PC-9 (cell line): ENCODE data around the gene MISP3. TPM values are rescaled to one million over a fixed set of nuclear protein-coding genes. Genes with fewer than 3 reads are reported as not detected.

Experiments used
- BruUV-seq: library from RNA; stranded (reverse); fragments of 400-500 nt; replicated peaks from 2 replicates; lab custom pipeline; 2021; lab: Mats Ljungman, UMichigan
- CTCF ChIA-PET: fragments of 300-600 bp; sonication (Branson Sonifier 250); formaldehyde crosslinking; loops from one replicate; lab custom pipeline; 2022; ENCODE audit warnings: antibody characterized with exemption; lab: Charles Lee
- POLR2A ChIA-PET: fragments of 300-600 bp; sonication (Branson Sonifier 250); formaldehyde crosslinking; loops from one replicate; lab custom pipeline; 2022; ENCODE audit warnings: antibody characterized with exemption; ENCODE audit not compliant: unreplicated experiment; lab: Charles Lee
- DNase-seq, 2 experiments: peaks; one replicate each; pipeline versions ENCODE4 v3.0.0 to v3.0.0-alpha.2; 2015 to 2022; ENCODE audit warnings: mixed read lengths in 1 of 2
- H2AFZ ChIP-seq: fragments of 200-600 bp; sonication (generic); 2 replicates; pipeline ENCODE4 v1.8.1; 2017; ENCODE audit warnings: antibody characterized with exemption
- H3F3A ChIP-seq: fragments of 200-600 bp; sonication (generic); 2 replicates; pipeline ENCODE4 v1.8.1; 2017; ENCODE audit warnings: antibody characterized with exemption, mild to moderate bottlenecking, low read depth; ENCODE audit not compliant: insufficient read depth
- H3K27ac ChIP-seq: fragments of 200-600 bp; sonication (generic); 2 replicates; pipeline ENCODE4 v1.6.1; 2016; ENCODE audit warnings: mixed run types
- H3K27me3 ChIP-seq: fragments of 200-600 bp; sonication (generic); 2 replicates; pipeline ENCODE4 v1.6.1; 2016; ENCODE audit warnings: low read depth, mixed run types; ENCODE audit not compliant: insufficient read depth
- H3K36me3 ChIP-seq: fragments of 200-600 bp; sonication (generic); 2 replicates; pipeline ENCODE4 v1.6.1; 2016; ENCODE audit warnings: low read depth, mixed run types
- H3K4me1 ChIP-seq: fragments of 200-600 bp; sonication (generic); replicated peaks from 2 replicates; pipeline ENCODE4 v1.6.1; 2016; ENCODE audit warnings: mixed run types; ENCODE audit not compliant: insufficient read depth
- H3K4me2 ChIP-seq: fragments of 200-600 bp; sonication (generic); 2 replicates; pipeline ENCODE4 v1.6.1; 2017; ENCODE audit warnings: mixed run types
- H3K4me3 ChIP-seq: fragments of 200-600 bp; sonication (generic); 2 replicates; pipeline ENCODE4 v1.6.1; 2016; ENCODE audit warnings: mixed run types
- H3K79me2 ChIP-seq: fragments of 200-600 bp; sonication (generic); 2 replicates; pipeline ENCODE4 v1.6.1; 2017; ENCODE audit warnings: low read depth, mixed run types
- H3K9me2 ChIP-seq: fragments of 200-600 bp; sonication (generic); 2 replicates; pipeline ENCODE4 v1.8.1; 2017; ENCODE audit warnings: mild to moderate bottlenecking; ENCODE audit not compliant: insufficient read depth
- H3K9me3 ChIP-seq: fragments of 200-600 bp; sonication (generic); 2 replicates; pipeline ENCODE4 v1.8.1; 2016; ENCODE audit warnings: low read depth; ENCODE audit not compliant: insufficient read depth
- H4K20me1 ChIP-seq: fragments of 200-600 bp; sonication (generic); 2 replicates; pipeline ENCODE4 v1.8.1; 2017; ENCODE audit not compliant: insufficient read depth
- EZH2 ChIP-seq: fragments of 200-600 bp; sonication (generic); IDR thresholded peaks from 2 replicates; pipeline ENCODE4 v1.8.0; 2017; ENCODE audit warnings: antibody characterized with exemption, low read depth
- intact Hi-C: fragments of 100-400 bp; cut with micrococcal nuclease; formaldehyde crosslinking; loops from one replicate; pipeline ENCODE4 v1.10.0; 2022; ENCODE audit not compliant: unreplicated experiment
- total RNA-seq: library from RNA; stranded (reverse); gene quantifications from 2 replicates; pipeline ENCODE4 v1.2.3, GENCODE V29; 2021
- TF ChIP-seq, protein P1 (sequence below): fragments of 200-600 bp; sonication (generic); conservative IDR thresholded peaks from 2 replicates; pipeline ENCODE4 v1.6.1; 2017; ENCODE audit warnings: mixed run types, antibody characterized with exemption, mild to moderate bottlenecking, moderate library complexity

Gene MISP3
- total RNA-seq, 1 experiment from 2014 or later, result 6.7 TPM

DNA sequence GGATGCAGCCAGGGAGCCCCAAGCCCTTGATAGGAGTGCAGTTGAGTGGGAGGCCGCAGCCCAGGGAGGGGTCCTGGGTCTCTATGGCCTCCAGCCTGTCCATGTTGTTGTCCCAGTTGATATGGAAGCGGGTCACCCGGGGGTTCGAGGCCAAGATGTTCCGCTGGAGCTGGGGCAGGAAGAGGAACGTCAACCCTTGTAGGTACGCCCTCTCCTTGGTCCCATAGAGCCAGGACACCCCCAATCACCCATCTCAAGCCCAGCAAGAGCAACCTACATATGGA, 47.9 kb downstream of the MISP3 start:
- Histone ChIP-seq H3K9me2 (no peaks in the 10 kb centered on the region), H2AFZ (no peak overlapping the region), H3K27me3 (no peaks in the 10 kb centered on the region), H3K9me3 (no peaks in the 10 kb centered on the region), H3K27ac (no peak overlapping the region), H3K4me1 (peaks cover 21% of the 10 kb centered on the region), H3K4me3 (no peak overlapping the region), H3F3A (peaks cover 44% of the 10 kb centered on the region), H3K36me3 (no peaks in the 10 kb centered on the region), H3K4me2 (no peak overlapping the region), H4K20me1 (no peaks in the 10 kb centered on the region), H3K79me2 (peaks cover 16% of the 10 kb centered on the region)
- BruUV-seq, result no TSS peak
- CTCF ChIA-PET, result no interaction called here
- no peak for TF ChIP-seq EZH2
- TF ChIP-seq, protein P1, sequence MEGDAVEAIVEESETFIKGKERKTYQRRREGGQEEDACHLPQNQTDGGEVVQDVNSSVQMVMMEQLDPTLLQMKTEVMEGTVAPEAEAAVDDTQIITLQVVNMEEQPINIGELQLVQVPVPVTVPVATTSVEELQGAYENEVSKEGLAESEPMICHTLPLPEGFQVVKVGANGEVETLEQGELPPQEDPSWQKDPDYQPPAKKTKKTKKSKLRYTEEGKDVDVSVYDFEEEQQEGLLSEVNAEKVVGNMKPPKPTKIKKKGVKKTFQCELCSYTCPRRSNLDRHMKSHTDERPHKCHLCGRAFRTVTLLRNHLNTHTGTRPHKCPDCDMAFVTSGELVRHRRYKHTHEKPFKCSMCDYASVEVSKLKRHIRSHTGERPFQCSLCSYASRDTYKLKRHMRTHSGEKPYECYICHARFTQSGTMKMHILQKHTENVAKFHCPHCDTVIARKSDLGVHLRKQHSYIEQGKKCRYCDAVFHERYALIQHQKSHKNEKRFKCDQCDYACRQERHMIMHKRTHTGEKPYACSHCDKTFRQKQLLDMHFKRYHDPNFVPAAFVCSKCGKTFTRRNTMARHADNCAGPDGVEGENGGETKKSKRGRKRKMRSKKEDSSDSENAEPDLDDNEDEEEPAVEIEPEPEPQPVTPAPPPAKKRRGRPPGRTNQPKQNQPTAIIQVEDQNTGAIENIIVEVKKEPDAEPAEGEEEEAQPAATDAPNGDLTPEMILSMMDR, result no peak
- POLR2A ChIA-PET, result no interaction called here
- intact Hi-C loops, result no loop called here
- DNase-seq, result no peak

DNA sequence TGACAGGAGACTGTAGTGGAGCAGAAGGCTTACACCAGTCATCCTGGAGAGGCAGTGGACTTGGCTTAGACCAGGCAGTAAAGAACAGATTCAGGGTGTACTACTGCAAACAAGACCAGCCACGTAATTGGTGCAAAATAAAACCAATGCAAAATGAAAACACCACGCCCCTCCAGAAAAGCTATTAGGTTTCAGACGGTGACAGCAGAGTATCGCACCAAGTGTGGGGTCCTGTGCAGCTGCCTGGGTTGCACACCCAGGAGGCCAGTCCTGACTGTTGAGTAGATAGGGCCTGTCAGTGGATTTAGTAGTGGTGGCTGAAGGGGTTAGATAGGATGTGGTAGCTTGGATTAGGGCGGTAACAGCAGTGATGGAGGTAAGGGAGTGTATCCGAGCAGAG, 50.3 kb downstream of the MISP3 start:
- POLR2A ChIA-PET, result no interaction called here

More for the DNA sequence above, 50.3 kb downstream of the MISP3 start:
- BruUV-seq, result no TSS peak
- no peak overlapping the region for H3K4me2 ChIP-seq
- H3K4me3 ChIP-seq, result no peak overlapping the region
- H3K79me2 ChIP-seq, result no peaks in the 10 kb centered on the region
- no peaks in the 10 kb centered on the region for H4K20me1 ChIP-seq
- no peaks in the 10 kb centered on the region for H3K27me3 ChIP-seq
- intact Hi-C loops, result no loop called here
- no peaks in the 10 kb centered on the region for H3K9me2 ChIP-seq
- H3K36me3 ChIP-seq, result no peaks in the 10 kb centered on the region
- CTCF ChIA-PET, result interaction anchor here (0.7 kb wide), 2 partner anchors 13 to 486 kb away, joined by 4 to 8 read pairs; partner anchors contain the start of gene ASF1B
- H2AFZ ChIP-seq, result no peak overlapping the region
- TF ChIP-seq EZH2, result no peak
- TF ChIP-seq, protein P1, result no peak
- DNase-seq, result no peak
- peaks cover 34% of the 10 kb centered on the region for H3F3A ChIP-seq
- H3K4me1 ChIP-seq, result peaks cover 15% of the 10 kb centered on the region
- H3K27ac ChIP-seq, result no peak overlapping the region
- H3K9me3 ChIP-seq, result no peaks in the 10 kb centered on the region

Other genes starting within 250 kb of the MISP3 start
- 1.7 and 2.1 TPM in 2 replicates for gene NANOS3, start 195.7 kb upstream of the MISP3 start, total RNA-seq
- gene BRME1, start 166.7 kb upstream of the MISP3 start, total RNA-seq, result 13.7 and 13.9 TPM in 2 replicates
- 55.1 and 55.8 TPM in 2 replicates for gene CC2D1A, start 166.6 kb upstream of the MISP3 start, total RNA-seq
- 3.2 and 6.4 TPM in 2 replicates for gene PODNL1, start 134.4 kb upstream of the MISP3 start, total RNA-seq
- gene DCAF15, start 120.3 kb upstream of the MISP3 start, total RNA-seq, result 31.7 and 35.3 TPM in 2 replicates
- gene RFX1, start 66.5 kb upstream of the MISP3 start, total RNA-seq, result 20.6 and 25.5 TPM in 2 replicates
- not detected in 2 replicates for gene RLN3, start 44.6 kb upstream of the MISP3 start, total RNA-seq
- gene IL27RA, start 41.0 kb upstream of the MISP3 start, total RNA-seq, result 7.8 and 11.9 TPM in 2 replicates
- 25.0 and 28.8 TPM in 2 replicates for gene PALM3, start 10.7 kb upstream of the MISP3 start, total RNA-seq
- gene C19orf67, start 13.0 kb downstream of the MISP3 start, total RNA-seq, result not detected in 2 replicates
- gene SAMD1, start 18.0 kb downstream of the MISP3 start, total RNA-seq, result 50.3 and 54.7 TPM in 2 replicates
- gene PRKACA, start 45.0 kb downstream of the MISP3 start, total RNA-seq, result 62.0 and 82.8 TPM in 2 replicates
- 67.4 and 71.2 TPM in 2 replicates for gene ASF1B, start 63.8 kb downstream of the MISP3 start, total RNA-seq
- gene ADGRL1, start 133.4 kb downstream of the MISP3 start, total RNA-seq, result 28.5 and 31.5 TPM in 2 replicates